Spleen (tissue), 7 donors: Measurements from ENCODE around the gene ENTPD1.

Experiments used
- CTCF ChIP-seq, 11 experiments: fragments of 200-600 bp in 7 of 11; fragments of 450-650 bp in 4 of 11; sonication (generic) in 4 of 11; IDR thresholded peaks in 8 of 11; conservative IDR thresholded peaks in 3 of 11; 1 replicate in 7 of 11; 2 replicates in 4 of 11; pipeline versions ENCODE4 v1.4.0 to v1.8.0; 2016 to 2021; ENCODE audit warnings: antibody characterized with exemption in 11 of 11, inconsistent platforms in 4 of 11, mild to moderate bottlenecking in 1 of 11
- POLR2A ChIP-seq, 3 donors: fragments of 450-650 bp; IDR thresholded peaks; one replicate each; pipeline ENCODE4 v1.5.1; 2017; ENCODE audit warnings: antibody characterized with exemption in 3 of 3, mild to moderate bottlenecking in 1 of 3
- donor health status: DM: no; HTN: no; CAD: no; lungs with moderate emphysema.
- donor health status: DM: no; HTN: no; CAD: no.
- donor health status: DM: no; HTN: no; CAD: no.

GRCh38 chr10:95880704-95881103, 124.7 kb downstream of the ENTPD1 start:
- TF ChIP-seq CTCF (IDR thresholded peaks at IDR 0.05 in 8 of 11, conservative IDR thresholded peaks at IDR 0.05 in 3 of 11) (no peak), POLR2A (IDR thresholded peaks at IDR 0.05) (no peak)
